GM21619 (cell line): ENCODE results near the gene BEND3.
"Not testable (repeated sequence)": the region's sequence is repeated elsewhere in the genome, so short reads cannot be mapped to it uniquely, and the experiment has no call there.

Source experiments
- ATAC-seq: cut with Tn5 transposase; IDR thresholded peaks from one replicate; pipeline ENCODE4 v1.9.1; 2021; ENCODE audit not compliant: unreplicated experiment

The BEND3 gene

GRCh38 chr6:107047807-107048206 is 67.5 kb downstream of the BEND3 start:
- ATAC-seq: no peak

GRCh38 chr6:107045826-107046675 is 69.3 kb downstream of the BEND3 start:
- ATAC-seq: no peak

GRCh38 chr6:107033126-107033525 is 82.2 kb downstream of the BEND3 start:
- ATAC-seq: no peak

- no peak for ATAC-seq
Measured at GRCh38 chr6:107032051-107032450, 83.3 kb downstream of the BEND3 start.

- ATAC-seq: no peak
Measured at GRCh38 chr6:107030151-107030550, 85.2 kb downstream of the BEND3 start.

- no peak for ATAC-seq
Measured at GRCh38 chr6:107026965-107027364, 88.3 kb downstream of the BEND3 start.

- ATAC-seq: no peak
Measured at GRCh38 chr6:107021446-107022185, 93.7 kb downstream of the BEND3 start.

- ATAC-seq: no peak
Measured at GRCh38 chr6:107020239-107020638, 95.1 kb downstream of the BEND3 start.

GRCh38 chr6:107019628-107020027 is 95.7 kb downstream of the BEND3 start:
- ATAC-seq: not testable (repeated sequence)

- ATAC-seq: no peak
Measured at GRCh38 chr6:107019047-107019446, 96.3 kb downstream of the BEND3 start.
